Adrenal gland (tissue), 12 donors: ENCODE data around the gene MSLN. TPM values are rescaled to one million over a fixed set of nuclear protein-coding genes. Genes with fewer than 3 reads are reported as not detected.

Source experiments
- DNase-seq, 7 donors: peaks; one replicate each; pipeline ENCODE4 v3.0.0-alpha.2; 2019 to 2020
- H3K27ac ChIP-seq, 5 donors: fragments of 200-600 bp; sonication (generic) in 4 of 5; 1 replicate in 3 of 5; 2 replicates in 2 of 5; pipeline versions ENCODE4 v1.5.1 to v1.8.0; 2016 to 2020; ENCODE audit warnings: mild to moderate bottlenecking in 1 of 5
- H3K27me3 ChIP-seq: fragments of 200-600 bp; 2 replicates; pipeline ENCODE4 v1.8.0; 2021
- H3K36me3 ChIP-seq, 2 donors: fragments of 200-600 bp; replicated peaks in 1 of 2; 1 replicate in 1 of 2; 2 replicates in 1 of 2; pipeline versions ENCODE4 v1.5.1 to v1.8.0; 2018 to 2022
- H3K4me1 ChIP-seq, 2 donors: fragments of 200-600 bp; replicated peaks in 1 of 2; 1 replicate in 1 of 2; 2 replicates in 1 of 2; pipeline versions ENCODE4 v1.5.1 to v1.8.0; 2018 to 2021
- H3K4me3 ChIP-seq, 4 donors: fragments of 200-600 bp; sonication (generic) in 3 of 4; one replicate each; pipeline ENCODE4 v1.5.1; 2016 to 2018
- H3K9me3 ChIP-seq, 3 donors: fragments of 200-600 bp; sonication (generic) in 1 of 3; replicated peaks in 1 of 3; 1 replicate in 2 of 3; 2 replicates in 1 of 3; pipeline versions ENCODE4 v1.5.1 to v1.8.0; 2016 to 2021
- POLR2A ChIP-seq, 2 donors: fragments of 450-650 bp; IDR thresholded peaks; one replicate each; pipeline ENCODE4 v1.6.1; 2017; ENCODE audit warnings: antibody characterized with exemption in 2 of 2, mild to moderate bottlenecking in 2 of 2, moderate library complexity in 1 of 2
- WGBS, 4 donors: extraction: QIAGEN DNeasy Blood & Tissue Kit in 2 of 4; methylation state at CpG; one replicate each; pipeline versions ENCODE4 v1.1.5 to v1.1.7; 2013 to 2017; 5-methylcytosine and 5-hydroxymethylcytosine counted together
- intact Hi-C, 2 donors: fragments of 100-400 bp; cut with DNase I; formaldehyde crosslinking; loops; one replicate each; pipeline versions ENCODE4 v1.14.1 to v1.15.0; 2022 to 2023
- polyA plus RNA-seq, 3 donors: library from polyadenylated mRNA; stranded (reverse); fragments of 200-250 nt in 2 of 3; fragments of 350-450 nt in 1 of 3; fragmentation: Illumina TruSeq in 1 of 3; extraction: RNeasy Lipid Tissue Mini Kit (QIAGEN cat#74804) in 1 of 3; gene quantifications; one replicate each; pipeline ENCODE4 v1.2.3, GENCODE V29; 2013 to 2014
- total RNA-seq, 9 donors: library from RNA; depleted of rRNA in 4 of 9; stranded (reverse); fragments of >200 nt in 4 of 9; fragments of 120-200 nt in 1 of 9; fragmentation: NEBNext Ultra II Directional in 1 of 9; extraction: Animal tissue kit (Norgen Biotek cat#: 25700) in 1 of 9; gene quantifications; one replicate each; pipeline versions ENCODE4 v1.1.0 to v1.2.4, GENCODE V29; 2013 to 2023
- TF ChIP-seq, protein P1 (sequence below), 6 experiments: fragments of 450-650 bp in 4 of 6; fragments of 200-600 bp in 2 of 6; sonication (generic) in 1 of 6; IDR thresholded peaks; 1 replicate in 5 of 6; 2 replicates in 1 of 6; pipeline versions ENCODE4 v1.5.1 to v1.8.0; 2016 to 2021; ENCODE audit warnings: antibody characterized with exemption in 6 of 6, mild to moderate bottlenecking in 2 of 6, moderate library complexity in 1 of 6
- donor health status: healthy with polysubstance abuse.
- donor health status: Bipolar disorder and iron deficiency.
- donor health status: DM: yes; HTN: yes; CAD: no.
- donor health status: DM: no; HTN: no; CAD: no.
- donor health status: DM: no; HTN: no; CAD: no.
- donor health status: DM: yes; HTN: yes; CAD: no.

The MSLN gene
- total and polyA plus RNA-seq, 12 donors = 0.13 to 0.46 (median 0.30) TPM; not detected in 8

DNA sequence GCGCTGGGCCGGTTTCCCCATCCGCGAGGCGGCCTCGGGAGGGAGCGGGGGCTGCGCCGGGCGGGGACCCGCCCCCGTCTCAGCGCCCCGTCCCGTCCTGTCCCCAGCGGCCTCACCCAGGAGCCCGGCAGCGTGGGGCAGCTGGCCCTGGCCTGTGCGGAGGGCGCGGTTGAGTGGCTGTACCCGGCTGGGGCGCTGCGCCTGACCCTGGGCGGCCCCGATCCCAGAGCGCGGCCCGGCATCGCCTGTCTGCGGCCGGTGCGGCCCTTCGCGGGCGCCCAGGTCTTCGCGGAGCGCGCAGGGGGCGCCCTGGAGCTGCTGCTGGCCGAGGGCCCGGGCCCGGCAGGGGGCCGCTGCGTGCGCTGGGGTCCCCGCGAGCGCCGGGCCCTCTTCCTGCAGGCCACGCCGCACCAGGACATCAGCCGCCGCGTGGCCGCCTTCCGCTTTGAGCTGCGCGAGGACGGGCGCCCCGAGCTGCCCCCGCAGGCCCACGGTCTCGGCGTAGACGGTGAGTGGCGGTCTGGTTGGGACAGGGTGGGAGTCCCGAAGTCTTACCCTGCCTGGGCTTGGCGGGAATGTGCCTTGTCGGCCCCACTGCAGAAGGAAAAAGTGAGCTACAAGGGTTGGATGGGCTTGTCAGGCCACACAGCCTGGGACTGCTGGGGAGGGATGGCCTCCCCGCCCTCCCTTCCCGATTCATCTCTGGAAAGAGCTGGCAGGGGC is 44.9 kb upstream of the MSLN start:
- no peaks in the 10 kb centered on the region for H3K9me3 ChIP-seq
- TF ChIP-seq, protein P1, sequence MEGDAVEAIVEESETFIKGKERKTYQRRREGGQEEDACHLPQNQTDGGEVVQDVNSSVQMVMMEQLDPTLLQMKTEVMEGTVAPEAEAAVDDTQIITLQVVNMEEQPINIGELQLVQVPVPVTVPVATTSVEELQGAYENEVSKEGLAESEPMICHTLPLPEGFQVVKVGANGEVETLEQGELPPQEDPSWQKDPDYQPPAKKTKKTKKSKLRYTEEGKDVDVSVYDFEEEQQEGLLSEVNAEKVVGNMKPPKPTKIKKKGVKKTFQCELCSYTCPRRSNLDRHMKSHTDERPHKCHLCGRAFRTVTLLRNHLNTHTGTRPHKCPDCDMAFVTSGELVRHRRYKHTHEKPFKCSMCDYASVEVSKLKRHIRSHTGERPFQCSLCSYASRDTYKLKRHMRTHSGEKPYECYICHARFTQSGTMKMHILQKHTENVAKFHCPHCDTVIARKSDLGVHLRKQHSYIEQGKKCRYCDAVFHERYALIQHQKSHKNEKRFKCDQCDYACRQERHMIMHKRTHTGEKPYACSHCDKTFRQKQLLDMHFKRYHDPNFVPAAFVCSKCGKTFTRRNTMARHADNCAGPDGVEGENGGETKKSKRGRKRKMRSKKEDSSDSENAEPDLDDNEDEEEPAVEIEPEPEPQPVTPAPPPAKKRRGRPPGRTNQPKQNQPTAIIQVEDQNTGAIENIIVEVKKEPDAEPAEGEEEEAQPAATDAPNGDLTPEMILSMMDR (IDR thresholded peaks at IDR 0.05) = no peak
- H3K36me3 ChIP-seq = no peaks in the 10 kb centered on the region
- peak overlapping the region in 2 of 4 donors; percentile 37 to 76 for H3K4me3 ChIP-seq
- DNase-seq = peak in 1 of 7 donors; percentile 29
- WGBS, 4 donors = 1 to 18% (median 4%) methylated on average over 4 to 74 of the region's 74 CpGs
- peaks cover 23 to 34% of the 10 kb centered on the region in 2 donors for H3K4me1 ChIP-seq
- intact Hi-C loops = loop anchor here in 1 of 2 donors (10.0 kb wide), 1 partner anchor 339 kb away; no protein-coding TSS in a partner anchor
- H3K27me3 ChIP-seq = peaks cover 6% of the 10 kb centered on the region
- peak overlapping the region in 3 of 5 donors; percentile 42 to 62 (median 56) for H3K27ac ChIP-seq

DNA sequence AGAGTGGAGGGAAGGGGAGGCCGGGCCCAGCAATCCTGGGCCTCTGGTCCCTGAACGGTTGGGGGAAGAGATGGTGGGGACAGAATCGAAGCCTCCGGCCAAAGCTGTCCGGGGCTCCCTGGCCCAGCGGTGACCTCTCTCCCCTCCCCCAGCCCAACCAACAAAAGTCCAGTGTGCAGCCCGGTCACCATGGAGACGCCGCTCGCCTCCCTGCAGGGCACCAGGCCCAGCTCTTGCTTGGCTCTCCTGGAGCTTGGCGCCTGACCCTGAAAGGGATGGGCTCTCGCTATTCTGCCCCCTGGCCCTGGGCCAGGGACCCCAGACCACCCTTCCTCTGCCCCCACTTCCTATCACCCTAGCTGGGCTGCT is 44.4 kb upstream of the MSLN start:
- intact Hi-C loops = loop anchor here in 1 of 2 donors (10.0 kb wide), 1 partner anchor 339 kb away; no protein-coding TSS in a partner anchor
- H3K4me1 ChIP-seq = peaks cover 23 to 34% of the 10 kb centered on the region in 2 donors

GRCh38 chr16:716768-717325 is 43.7 kb upstream of the MSLN start:
- Histone ChIP-seq H3K4me3 (no peak overlapping the region), H3K27me3 (no peaks in the 10 kb centered on the region), H3K9me3 (no peaks in the 10 kb centered on the region), H3K4me1 (peaks cover 28 to 38% of the 10 kb centered on the region in 2 donors), H3K27ac (peak overlapping the region in 1 of 5 donors; percentile 56), H3K36me3 (no peaks in the 10 kb centered on the region)
- DNase-seq = no peak
- 76 to 93% (median 86%) methylated on average over 9 to 29 of the region's 29 CpGs for WGBS, 4 donors
- intact Hi-C loops = loop anchor here in 1 of 2 donors (10.0 kb wide), 1 partner anchor 338 kb away; no protein-coding TSS in a partner anchor
- TF ChIP-seq POLR2A (IDR thresholded peaks at IDR 0.05) = no peak
- TF ChIP-seq, protein P1 (IDR thresholded peaks at IDR 0.05) = no peak

More for the DNA sequence above, 44.4 kb upstream of the MSLN start:
- H3K27ac ChIP-seq = peak overlapping the region in 2 of 5 donors; percentile 56 to 62
- 15 to 30% (median 20%) methylated on average over 7 to 12 of the region's 12 CpGs for WGBS, 4 donors
- peak; percentile 78 to 92 (median 84) for DNase-seq
- TF ChIP-seq, protein P1 (IDR thresholded peaks at IDR 0.05) = no peak
- TF ChIP-seq POLR2A (IDR thresholded peaks at IDR 0.05) = no peak
- no peaks in the 10 kb centered on the region for H3K9me3 ChIP-seq
- peaks cover 3% of the 10 kb centered on the region for H3K27me3 ChIP-seq
- H3K4me3 ChIP-seq = peak overlapping the region in 2 of 4 donors; percentile 37 to 76
- H3K36me3 ChIP-seq = no peaks in the 10 kb centered on the region

DNA sequence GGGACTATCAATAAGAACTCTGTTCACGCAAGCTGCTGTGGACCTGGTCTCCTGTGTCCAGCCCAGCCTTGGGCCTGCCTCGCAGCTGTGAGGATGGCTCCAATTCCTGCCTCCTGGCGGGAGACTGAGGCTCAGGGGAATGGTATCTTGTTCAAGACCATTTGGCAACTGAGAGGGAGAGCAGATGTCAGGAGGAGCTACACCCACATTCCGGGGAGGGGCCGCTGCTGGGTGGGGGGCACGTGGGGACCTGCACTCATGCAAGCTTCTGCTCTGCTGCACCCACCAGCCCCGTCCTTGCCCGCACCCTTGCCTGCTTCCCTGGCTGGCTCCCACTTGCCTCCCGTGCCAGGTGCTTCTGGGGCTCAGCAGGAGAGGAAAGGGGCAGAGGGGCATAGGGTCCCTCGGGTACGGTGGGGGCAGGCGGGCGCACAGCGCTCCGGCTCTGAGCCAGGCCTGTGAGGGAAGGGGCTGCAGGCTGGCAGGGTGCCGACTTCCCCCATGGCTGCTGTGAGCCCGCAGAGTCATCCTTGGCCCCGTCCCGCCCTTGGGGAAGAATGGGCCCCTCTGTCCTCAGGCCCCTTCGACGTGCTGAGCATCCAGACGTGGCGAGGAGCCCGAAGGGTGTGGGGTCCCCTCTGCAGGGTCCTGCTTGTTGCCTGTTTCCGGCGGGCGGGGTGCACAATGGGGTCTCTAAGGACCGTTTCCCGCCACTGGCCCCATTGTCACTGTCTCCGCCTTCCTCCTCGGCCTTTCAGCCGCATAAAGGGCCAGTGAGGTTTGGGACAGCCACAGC is 42.9 kb upstream of the MSLN start:
- peaks cover 29 to 37% of the 10 kb centered on the region in 2 donors for H3K4me1 ChIP-seq
- TF ChIP-seq, protein P1 (IDR thresholded peaks at IDR 0.05) = no peak
- TF ChIP-seq POLR2A (IDR thresholded peaks at IDR 0.05) = no peak
- no peaks in the 10 kb centered on the region for H3K27me3 ChIP-seq
- DNase-seq = no peak
- intact Hi-C loops = loop anchor here in 1 of 2 donors (10.0 kb wide), 1 partner anchor 337 kb away; no protein-coding TSS in a partner anchor
- H3K27ac ChIP-seq = peak overlapping the region in 1 of 5 donors; percentile 21
- WGBS, 4 donors = 73 to 84% (median 74%) methylated on average over 15 to 32 of the region's 32 CpGs
- H3K9me3 ChIP-seq = no peaks in the 10 kb centered on the region
- no peak overlapping the region for H3K4me3 ChIP-seq
- no peaks in the 10 kb centered on the region for H3K36me3 ChIP-seq
